HT-29 (cell line): ENCODE measurements around the gene ESR2. TPM values are rescaled to one million over a fixed set of nuclear protein-coding genes. Genes with fewer than 3 reads are reported as not detected.

Source experiments
- DNase-seq: peaks from one replicate; pipeline ENCODE4 v3.0.0-alpha.2; 2015; ENCODE audit warnings: low spot score
- total RNA-seq: library from RNA; depleted of rRNA; stranded (reverse); fragments of >200 nt; shearing (Covaris generic); gene quantifications from 2 replicates; pipeline ENCODE4 v1.2.3, GENCODE V29; 2014

ESR2 gene
- total RNA-seq, 1 experiment from 2014 or later, result not detected

GRCh38 chr14:64266239-64266638, 27.9 kb downstream of the ESR2 start:
- DNase-seq, result no peak

- DNase-seq, result no peak
These were observed 28.9 kb downstream of the ESR2 start for GRCh38 chr14:64265222-64265621.

- no peak for DNase-seq
These were observed 33.8 kb downstream of the ESR2 start for GRCh38 chr14:64260418-64260817.

DNA sequence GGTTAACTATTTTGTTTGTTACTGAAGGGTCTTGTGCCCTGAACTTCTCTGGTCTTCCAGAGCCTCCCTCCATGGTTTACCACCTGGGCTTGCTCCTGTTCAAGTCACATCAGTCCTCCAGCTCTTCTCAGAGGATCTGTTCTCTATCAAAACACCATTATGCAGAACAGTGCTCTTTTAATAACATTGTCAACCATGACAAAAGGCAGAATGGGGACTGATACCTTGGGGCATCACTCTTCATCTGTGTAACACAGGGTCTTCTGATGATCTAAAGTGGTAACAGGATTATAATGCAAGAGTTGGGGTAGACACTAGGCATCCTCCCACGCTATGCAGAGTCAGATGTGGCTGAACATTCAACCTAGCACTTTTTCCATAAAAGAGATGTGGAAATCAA, 38.4 kb downstream of the ESR2 start:
- DNase-seq, result no peak

GRCh38 chr14:64253672-64254071, 40.5 kb downstream of the ESR2 start:
- no peak for DNase-seq

DNA sequence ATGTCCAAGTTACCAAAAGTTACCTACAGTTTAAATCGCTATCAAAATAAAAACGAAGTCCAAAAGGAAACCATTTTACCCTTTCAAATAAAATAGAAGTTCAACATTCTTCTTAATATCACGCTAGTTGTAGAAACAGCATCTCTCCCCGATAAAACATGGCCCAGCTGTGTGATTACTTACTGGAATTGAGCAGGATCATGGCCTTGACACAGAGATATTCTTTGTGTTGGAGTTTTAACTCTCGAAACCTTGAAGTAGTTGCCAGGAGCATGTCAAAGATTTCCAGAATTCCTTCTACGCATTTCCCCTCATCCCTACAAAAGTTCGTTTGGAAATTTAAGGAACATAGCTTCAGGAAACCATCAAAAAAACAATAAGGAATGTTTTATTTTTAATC, 44.8 kb downstream of the ESR2 start:
- no peak for DNase-seq

- no peak for DNase-seq
These were observed 45.5 kb downstream of the ESR2 start for GRCh38 chr14:64248689-64249088.

DNA sequence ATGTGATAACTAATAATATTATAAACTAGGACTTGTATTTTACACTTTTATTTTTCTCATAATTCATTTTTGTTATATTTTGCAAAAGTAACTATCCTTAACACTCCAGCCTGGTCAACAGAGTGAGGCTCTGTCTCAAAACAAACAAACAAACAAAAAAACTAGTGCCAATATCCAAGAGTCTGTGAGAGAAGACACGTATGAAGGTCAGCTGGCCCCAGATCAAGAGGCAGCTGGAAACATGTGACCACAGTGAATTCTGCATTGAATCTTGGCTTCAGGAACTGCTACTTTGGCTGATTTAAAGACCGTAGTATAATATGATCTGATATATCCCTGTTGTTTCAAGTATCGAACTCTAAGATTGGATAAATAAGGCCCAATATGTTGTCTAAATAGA, 47.0 kb downstream of the ESR2 start:
- no peak for DNase-seq

- no peak for DNase-seq
These were observed 47.5 kb downstream of the ESR2 start for GRCh38 chr14:64246688-64247087.

GRCh38 chr14:64245491-64245890, 48.7 kb downstream of the ESR2 start:
- no peak for DNase-seq

DNA sequence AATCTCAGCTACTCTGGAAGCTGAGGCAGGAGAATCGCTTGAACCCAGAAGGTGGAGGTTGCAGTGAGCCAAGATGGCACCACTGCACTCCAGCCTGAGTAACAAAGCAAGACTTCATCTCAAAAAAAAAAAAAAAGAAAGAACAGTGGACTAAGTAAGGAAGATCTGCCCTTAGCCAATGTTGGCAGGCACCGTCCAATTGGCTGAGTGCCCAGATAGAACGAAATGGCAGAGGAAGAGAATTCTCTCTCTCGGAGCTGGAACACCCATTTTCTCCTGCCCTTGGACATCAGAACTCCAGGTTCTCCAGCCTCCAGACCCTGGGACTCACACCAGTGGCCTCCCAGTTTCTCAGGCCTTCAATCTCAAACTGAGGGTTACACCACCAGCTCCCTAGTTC, 49.9 kb downstream of the ESR2 start:
- DNase-seq, result no peak

- DNase-seq, result no peak
These were observed 55.5 kb downstream of the ESR2 start for GRCh38 chr14:64238631-64239030.

GRCh38 chr14:64238049-64238448, 56.1 kb downstream of the ESR2 start:
- DNase-seq, result no peak

DNA sequence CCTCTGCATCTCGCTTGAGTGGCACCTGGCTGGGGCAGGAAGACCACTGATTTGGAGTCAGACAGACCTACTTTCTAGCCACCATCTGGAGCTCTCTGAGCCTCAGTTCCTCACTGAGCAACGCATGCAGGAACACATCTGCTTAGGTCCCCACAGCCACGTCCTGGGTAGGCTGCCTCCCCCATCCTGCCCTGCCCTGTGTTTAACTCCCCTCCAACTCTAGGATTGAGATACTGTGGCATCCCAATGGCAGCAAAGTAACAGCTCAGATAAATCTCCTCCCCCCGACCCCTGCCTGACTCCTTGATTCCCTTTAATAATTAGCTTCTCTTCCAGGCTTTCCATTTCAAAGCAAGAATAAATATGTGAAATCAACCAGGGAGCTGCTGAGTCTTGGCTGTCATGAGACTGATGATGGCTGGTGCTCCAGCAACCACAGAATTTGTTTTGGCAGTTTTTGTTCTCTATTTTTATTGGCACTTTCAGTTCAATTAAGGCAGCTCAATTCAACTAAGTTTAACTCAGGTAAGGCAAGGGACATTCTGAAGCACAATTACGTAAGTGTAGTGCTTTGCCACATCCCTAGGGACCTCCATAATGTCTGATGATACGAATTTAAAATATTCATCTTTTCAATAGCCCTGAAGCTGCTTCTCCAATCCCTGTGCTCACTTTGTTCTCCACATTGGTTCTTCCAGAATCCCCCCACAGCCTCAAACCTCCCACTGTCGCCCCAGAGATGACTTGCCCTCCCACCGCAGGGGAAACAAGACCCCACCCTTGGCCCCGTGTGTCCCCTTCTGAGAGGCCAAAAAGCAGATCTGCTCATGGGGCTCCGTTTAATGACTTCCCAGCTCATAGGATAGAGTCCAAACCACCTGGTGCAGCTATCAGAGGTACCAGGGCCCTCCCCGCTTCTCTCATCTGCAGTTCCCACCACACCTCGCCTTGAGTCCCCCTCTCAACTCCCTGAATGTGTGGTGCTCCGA, 58.2 kb downstream of the ESR2 start:
- no peak for DNase-seq

GRCh38 chr14:64234877-64235651, 59.1 kb downstream of the ESR2 start:
- DNase-seq, result peak; percentile 25

DNA sequence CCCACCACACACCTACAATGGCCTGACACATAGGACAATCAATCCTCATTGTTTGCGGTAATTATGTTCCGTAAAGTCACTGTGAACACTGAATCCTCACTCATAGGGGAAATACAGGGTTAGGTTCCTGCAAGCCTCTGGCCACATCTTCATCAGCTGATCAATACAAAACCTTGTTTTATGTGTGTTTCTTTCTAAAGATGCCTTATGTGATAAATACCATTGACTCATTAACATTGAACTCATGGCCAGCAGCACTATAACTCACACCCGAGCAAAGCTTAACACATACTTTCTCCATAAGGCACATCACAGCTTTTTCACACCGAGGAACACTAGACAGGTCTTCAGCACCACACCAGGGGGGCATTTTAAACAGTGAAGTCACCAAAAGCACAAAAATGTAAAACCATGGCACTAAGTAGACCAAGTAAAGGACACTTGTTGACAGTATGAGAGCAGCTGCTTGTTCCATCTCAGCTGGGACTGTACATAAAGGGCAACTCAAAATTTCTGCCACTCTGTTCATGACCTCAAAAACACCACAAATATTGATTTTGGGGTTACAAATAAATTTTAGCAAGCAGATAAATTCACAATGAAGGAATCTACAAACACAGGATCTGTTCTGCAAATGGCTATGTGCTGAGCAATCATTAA, 60.5 kb downstream of the ESR2 start:
- no peak for DNase-seq

DNA sequence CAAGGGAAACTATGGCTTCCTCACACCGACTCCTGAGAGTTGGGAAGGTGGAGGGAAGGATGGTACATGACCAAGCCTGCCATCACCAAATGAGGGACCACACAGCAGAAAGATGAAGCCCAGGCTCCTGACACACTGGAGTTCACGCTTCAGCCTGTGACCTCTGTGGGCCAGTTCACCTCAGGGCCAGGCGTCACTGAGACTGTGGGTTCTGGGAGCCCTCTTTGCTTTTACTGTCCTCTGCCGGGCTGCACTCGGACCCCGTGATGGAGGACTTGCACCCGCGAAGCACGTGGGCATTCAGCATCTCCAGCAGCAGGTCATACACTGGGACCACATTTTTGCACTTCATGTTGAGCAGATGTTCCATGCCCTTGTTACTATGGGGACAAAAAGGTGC, 61.2 kb downstream of the ESR2 start:
- DNase-seq, result no peak

DNA sequence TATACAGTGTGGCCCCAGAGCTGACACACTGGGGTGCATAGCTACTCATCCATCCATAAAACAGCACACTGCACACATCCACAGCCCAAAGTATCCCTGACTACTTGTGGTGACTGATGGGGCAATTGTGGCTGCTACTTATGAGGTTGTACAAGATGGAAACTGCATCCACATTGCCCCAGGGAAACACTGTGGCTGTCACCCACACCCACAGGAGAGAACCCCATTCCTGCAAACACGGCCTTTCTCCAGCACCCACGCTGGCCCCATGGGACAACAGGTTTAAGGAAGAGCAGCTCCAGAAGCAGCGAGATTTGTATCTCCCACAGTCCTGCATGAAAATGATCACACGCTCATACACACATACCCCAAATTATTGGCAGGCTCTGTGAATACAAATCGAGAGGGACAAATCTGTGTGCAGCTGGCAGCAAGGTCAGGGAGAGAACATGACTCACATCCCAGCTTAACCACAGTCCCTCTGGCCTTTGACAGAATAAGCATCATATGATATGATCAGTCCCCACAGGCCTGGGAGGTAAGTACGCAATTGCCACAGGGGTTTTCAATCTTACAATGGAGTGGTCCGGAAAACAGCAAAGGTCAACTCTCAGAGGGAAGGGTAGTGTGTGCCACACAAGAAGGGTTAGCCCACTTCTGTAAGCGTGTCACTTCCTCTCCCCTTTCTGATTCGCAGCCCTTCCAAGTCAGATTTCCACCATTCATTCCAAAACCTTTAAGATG, 61.9 kb downstream of the ESR2 start:
- no peak for DNase-seq

DNA sequence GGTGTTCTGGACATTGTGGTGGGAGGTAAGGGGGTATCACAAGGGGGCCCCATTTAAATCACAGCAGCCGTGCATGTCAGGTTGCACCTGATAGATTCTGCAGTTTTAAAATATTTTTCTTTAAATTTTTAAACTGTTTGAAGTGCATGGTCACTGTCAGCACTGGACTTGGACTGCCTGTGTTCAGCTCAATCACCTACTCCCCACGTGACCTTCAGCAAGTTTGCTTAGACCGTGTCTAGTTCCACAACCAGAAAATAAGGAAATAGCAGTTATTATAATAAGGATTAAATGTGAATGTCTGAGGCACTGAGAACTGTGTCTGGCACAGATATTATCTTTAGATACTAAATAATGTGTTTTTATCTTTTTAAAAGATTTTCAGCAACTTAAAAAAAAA, 64.7 kb downstream of the ESR2 start:
- DNase-seq, result no peak

DNA sequence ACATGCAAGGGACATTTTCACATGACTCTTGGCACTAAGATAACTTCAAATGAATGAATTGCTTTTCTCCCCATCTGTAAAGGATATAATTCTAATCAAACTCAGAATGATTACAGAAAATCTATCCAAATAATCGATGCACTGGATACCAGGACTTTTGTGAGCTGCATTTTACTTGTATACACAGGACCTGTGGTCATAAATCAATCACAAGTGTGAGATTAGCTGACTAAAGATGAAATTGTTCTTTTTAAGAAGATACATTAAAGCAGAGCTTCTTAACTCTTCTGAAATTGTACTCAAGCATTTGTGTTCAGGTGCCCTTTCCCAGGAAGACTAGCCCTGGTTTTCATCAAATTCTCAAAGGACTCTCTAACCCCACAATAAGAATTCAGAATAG, 66.3 kb downstream of the ESR2 start:
- DNase-seq, result no peak

GRCh38 chr14:64225151-64225757, 68.9 kb downstream of the ESR2 start:
- no peak for DNase-seq
